ENCODE data around the gene TBC1D9B.
A peak's percentile ranks its signal among the peaks of the same experiment; 100 is the strongest.
"Not testable (repeated sequence)": the region's sequence is repeated elsewhere in the genome, so short reads cannot be mapped to it uniquely, and the experiment has no call there.

The TBC1D9B gene

GRCh38 chr5:179836225-179837019 lies 71.3 kb downstream of the TBC1D9B start:
- no peak for DNase-seq

- not testable (repeated sequence) for DNase-seq
Measured at GRCh38 chr5:179834871-179835270, 72.8 kb downstream of the TBC1D9B start.

GRCh38 chr5:179834120-179834519 lies 73.6 kb downstream of the TBC1D9B start:
- no peak for DNase-seq

- DNase-seq, result no peak
Measured at GRCh38 chr5:179833709-179834070, 74.0 kb downstream of the TBC1D9B start.

GRCh38 chr5:179833056-179833708 lies 74.5 kb downstream of the TBC1D9B start:
- no peak for DNase-seq

GRCh38 chr5:179832039-179832745 lies 75.5 kb downstream of the TBC1D9B start:
- DNase-seq, result no peak

- DNase-seq, result no peak
Measured at GRCh38 chr5:179830818-179831468, 76.8 kb downstream of the TBC1D9B start.

- no peak for DNase-seq
Measured at GRCh38 chr5:179829732-179830435, 77.8 kb downstream of the TBC1D9B start.

GRCh38 chr5:179828756-179829421 lies 78.8 kb downstream of the TBC1D9B start:
- DNase-seq, result no peak

- peak; percentile 82 for DNase-seq
Measured at GRCh38 chr5:179827680-179828079, 80.0 kb downstream of the TBC1D9B start.

GRCh38 chr5:179825655-179826182 lies 82.0 kb downstream of the TBC1D9B start:
- DNase-seq, result no peak

- no peak for DNase-seq
Measured at GRCh38 chr5:179824745-179825112, 83.0 kb downstream of the TBC1D9B start.

- no peak for DNase-seq
Measured at GRCh38 chr5:179823937-179824744, 83.6 kb downstream of the TBC1D9B start.

GRCh38 chr5:179822444-179822990 lies 85.2 kb downstream of the TBC1D9B start:
- DNase-seq, result no peak

GRCh38 chr5:179822059-179822432 lies 85.7 kb downstream of the TBC1D9B start:
- DNase-seq, result no peak

- DNase-seq, result no peak
Measured at GRCh38 chr5:179821298-179822058, 86.2 kb downstream of the TBC1D9B start.

GRCh38 chr5:179820483-179821297 lies 87.0 kb downstream of the TBC1D9B start, which contains the start of gene SQSTM1:
SQSTM1 (plus strand) TSS chr5:179820905; CDS start chr5:179820937, 32 bp downstream.
- no peak for DNase-seq

- no peak for DNase-seq
Measured at GRCh38 chr5:179820127-179820482, 87.6 kb downstream of the TBC1D9B start.

Data from SIG-M5 (cell line).